CD4-positive, alpha-beta T cell treated with Interleukin-12 subunit alpha and Interleukin-12 subunit beta, for 1 hour (primary cell): ENCODE measurements around the gene PLXNA3.
"Not testable (repeated sequence)": the region's sequence is repeated elsewhere in the genome, so short reads cannot be mapped to it uniquely, and the experiment has no call there.

Experiments used
- DNase-seq: peaks from one replicate; pipeline ENCODE4 v3.0.0-alpha.2; 2020

Gene PLXNA3

DNA sequence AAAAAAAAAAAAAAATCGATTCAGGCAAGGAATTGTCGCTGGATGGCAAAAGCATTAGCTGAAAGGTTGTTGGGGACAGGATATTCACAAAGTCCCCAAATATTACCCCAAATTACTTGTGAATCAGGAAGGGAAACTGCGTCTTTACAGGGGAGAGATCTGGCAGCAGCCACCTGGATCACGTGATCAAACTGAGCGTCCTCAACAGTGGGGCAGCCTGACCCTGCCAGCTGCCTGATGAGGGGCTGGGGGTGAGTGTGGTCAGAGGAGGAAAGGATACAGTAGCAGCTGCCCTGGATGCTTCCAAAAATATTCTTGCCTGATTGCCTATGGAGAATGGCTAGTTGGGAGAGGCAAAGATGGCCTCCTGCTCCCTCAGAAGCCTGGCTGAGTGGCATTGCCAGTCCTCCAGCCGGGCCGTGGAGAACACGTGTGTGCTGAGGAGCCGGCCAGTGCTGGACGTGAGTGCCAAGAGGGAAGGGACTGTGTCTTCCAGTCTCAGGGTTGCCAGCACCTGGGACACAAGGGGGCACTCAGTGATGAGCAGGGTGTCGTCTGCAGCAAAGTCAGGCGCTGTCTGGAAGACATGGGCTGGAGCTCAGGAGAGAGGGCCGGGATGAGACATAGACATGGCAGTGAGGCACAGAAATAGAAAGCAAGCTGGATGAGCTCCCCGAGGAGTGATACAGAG, 24.0 kb downstream of the PLXNA3 start:
- no peak for DNase-seq

DNA sequence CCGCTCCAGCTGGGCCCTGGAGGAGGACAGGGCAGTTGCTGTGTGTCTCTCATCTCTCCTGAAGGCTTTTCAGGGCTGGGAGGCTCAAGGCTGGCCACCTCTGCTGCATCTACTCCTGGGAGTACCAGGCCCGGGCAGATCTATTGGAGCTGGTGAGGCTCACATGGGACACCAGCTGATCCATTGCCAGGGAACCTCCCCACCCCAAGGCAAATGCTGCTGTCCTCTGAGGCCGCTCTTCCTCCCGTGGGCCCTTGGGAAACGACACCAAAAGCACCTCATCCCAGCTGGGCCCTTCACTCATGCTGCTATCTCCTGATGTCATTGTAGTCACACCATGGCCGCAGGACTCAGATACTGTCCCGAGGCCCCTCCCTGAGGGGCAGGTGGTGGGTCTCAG, 24.7 kb downstream of the PLXNA3 start:
- DNase-seq, result no peak

DNA sequence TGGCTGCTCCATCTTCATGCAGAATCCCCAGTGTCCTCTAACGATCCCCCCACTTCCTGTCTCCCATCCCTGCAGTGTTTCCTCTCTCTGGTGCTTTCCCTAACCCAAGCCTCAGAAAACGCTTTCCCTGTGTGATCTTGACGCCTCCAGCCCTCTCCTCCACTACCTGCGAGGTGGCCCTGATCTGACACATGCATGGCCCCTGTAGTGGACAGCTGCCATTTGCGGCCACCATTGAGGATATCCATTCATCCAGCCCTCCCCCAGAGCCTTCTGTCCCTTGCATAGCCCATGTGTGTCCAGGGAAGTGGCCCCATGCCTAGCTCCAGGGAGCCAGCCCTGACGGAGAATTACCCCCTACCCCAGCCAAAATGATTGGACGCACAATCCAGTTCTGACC, 25.2 kb downstream of the PLXNA3 start:
- DNase-seq, result no peak

DNA sequence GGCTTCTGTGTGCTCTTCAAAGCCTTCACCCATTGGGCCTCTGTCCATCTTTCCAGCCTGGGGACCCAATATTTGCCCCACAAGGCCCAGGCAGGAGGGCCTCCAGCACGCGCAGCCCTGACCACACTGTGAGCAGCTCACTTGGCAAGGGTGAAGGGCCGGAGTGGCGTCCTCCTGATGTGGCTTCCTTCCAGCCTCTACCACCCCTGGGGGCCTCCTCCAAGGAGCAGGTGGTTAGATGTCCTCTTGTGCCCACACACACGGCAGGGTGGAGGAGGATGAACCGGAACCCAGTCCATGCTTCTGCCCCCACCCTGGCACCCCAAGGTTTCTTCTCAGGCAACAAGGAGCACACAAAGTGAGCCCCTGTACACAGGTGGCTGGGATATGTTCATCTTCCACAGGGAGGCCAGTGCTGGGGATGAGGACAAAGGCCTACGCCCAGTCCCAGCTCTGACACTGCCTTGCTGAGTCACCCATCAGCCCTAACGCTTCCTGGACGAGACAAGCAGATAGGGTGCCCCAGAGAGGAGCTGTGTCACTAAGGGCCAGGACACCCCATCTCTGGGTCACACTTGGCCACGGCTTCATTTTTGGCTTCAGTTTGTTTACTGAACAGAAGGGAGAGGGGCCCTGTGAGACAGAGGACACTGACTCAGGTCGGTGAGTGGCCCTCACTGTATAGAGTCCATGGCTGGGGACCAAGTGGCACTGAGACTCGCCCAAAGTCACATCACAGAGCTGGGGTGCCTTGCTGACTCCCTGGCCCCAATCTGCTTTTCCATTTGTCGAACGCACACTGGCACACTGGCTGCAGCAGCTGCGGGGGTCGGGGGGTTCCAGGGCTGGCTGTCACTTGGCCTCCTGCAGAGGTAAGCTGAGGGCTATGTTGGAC, 26.4 kb downstream of the PLXNA3 start:
- DNase-seq, result no peak

DNA sequence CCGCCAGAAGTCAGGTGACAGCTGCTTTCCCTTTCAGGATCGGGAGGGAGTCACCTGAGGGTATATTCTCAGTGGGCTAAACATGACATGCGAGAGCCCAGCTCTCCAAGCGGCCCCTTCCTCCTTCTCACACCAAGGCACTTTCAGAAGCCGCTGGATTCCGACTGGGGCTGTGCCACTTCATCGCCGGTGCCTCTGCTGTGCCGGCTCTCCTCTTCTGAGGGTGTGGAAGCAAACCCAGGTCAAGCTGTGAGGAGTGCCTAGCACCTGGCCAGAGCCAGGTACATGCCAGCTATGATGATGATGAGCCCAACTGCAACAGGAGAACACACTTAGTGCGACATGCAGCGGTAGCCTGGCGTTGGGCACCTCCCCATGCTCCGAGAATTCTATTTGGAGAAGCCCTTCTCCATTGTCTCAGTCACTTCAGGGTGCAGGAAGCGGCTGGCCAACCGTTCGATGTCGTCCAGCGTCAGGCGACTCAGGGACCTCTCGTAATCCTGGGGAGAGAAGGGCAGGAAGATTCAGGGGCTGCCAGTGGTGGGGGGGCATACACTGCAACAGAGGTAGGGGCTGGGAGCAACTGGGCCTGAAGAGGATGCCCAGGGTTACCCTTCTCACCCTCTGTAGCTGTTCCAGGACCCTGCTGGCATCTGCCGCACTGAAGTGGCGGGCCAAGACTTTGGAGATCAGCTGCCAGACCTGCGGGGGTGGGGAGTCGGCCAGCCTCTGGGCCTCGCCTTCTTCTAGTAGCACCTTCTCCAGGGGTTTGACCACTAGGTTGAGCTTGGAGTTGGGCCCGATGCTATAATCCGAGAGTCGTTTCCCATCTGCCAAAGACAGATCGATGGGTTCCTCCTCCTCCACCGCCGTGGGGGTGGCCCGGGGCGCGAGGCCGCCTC, 27.3 kb downstream of the PLXNA3 start:
- DNase-seq, result no peak

DNA sequence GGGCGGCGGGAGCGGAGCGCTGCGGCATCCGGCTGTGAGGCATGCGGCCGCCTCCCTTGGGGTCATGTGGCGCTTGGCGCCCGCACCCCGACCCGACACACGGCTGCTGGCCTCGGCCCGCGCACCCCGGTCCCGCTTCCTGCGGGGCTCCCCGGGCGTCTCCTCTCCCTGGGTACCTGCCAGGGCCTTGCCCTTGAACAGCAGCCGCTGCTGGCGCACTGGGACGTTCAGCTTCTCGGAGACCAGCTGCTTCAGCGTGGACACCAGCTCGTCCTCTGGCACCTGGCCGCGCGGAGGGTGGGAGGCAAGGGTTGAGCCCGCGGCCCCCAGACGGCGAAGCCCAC, 27.9 kb downstream of the PLXNA3 start:
- DNase-seq, result peak; percentile 44

DNA sequence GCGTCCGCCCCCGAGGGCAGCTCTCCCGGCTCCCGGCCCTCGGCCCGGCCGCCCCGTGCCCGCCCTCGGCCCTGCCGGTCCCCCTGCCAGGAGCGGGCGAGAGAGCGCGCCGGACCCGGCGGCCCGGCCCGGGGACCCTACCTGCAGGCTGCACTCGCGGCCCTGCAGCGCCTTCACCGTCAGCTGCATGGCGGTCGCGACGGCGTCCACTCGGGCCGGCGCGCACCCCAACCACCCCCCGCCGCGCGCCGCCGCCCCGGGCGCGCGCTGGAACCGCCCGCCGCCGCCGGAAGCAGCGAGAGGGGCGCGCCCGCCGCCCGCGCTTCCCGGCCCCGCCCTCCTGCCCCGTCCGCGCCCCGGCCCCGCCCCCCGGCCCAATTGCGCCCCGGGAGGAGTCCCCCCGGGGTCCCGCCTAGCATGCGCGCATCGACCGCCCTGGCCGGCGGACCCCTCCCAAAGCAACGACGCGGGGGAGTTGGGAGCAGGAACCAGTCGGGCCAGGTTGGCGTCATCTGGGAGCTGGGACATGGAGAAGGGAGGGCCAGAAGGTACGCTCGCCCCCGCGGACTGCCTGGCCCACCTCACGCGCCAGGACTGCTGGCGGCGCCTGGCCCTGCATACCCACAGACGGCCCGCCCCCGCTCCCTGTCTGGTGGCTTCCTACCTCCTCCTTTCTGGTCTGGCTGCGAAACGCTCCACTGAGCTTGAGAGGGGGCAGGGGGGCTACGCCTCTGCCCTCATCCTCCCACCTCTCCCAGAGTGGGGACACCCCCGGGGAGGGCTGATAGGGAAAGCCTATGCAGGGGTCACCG, 28.5 kb downstream of the PLXNA3 start, which contains the start of gene UBL4A:
UBL4A (minus strand) TSS at position 220 of the 812 bp plus-strand sequence; CDS start at position 189, 31 bp downstream.
- DNase-seq, result peak; percentile 70

DNA sequence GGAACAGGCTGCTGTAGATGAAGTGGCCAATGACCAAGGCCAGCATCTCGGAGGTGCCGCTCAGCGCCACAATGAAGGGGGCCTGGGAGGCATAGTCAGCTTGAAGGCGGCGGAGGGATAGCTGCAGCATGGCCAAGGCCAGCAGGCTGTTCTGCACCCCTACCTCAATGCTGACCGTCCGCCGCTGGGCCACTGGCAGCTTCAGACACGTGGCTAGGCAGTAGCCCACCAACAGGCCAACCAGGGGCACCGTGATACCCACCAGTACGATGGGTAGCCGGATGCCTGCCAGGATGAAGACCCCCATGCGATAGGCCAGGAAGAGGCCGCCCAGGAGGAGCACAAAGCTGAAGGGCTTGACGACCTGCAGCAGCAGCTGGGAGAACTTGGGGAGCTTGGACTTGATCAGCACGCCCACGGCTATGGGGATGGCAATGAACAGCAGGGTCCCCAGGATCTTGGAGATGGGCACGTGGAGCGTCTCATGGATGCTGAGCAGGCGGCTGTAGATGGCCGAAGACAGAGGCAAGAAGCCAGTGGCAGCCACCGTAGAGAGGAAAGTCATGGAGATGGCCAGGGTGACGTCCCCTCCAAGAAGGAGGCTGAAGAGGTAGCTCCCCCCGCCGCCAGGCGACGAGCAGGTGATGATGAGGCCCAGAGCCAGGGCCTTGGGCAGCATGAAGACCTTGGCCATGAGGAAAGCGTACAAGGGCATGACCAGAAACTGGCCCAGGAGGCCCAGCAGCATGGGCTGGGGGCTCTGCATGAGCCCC, 29.6 kb downstream of the PLXNA3 start:
- no peak for DNase-seq

DNA sequence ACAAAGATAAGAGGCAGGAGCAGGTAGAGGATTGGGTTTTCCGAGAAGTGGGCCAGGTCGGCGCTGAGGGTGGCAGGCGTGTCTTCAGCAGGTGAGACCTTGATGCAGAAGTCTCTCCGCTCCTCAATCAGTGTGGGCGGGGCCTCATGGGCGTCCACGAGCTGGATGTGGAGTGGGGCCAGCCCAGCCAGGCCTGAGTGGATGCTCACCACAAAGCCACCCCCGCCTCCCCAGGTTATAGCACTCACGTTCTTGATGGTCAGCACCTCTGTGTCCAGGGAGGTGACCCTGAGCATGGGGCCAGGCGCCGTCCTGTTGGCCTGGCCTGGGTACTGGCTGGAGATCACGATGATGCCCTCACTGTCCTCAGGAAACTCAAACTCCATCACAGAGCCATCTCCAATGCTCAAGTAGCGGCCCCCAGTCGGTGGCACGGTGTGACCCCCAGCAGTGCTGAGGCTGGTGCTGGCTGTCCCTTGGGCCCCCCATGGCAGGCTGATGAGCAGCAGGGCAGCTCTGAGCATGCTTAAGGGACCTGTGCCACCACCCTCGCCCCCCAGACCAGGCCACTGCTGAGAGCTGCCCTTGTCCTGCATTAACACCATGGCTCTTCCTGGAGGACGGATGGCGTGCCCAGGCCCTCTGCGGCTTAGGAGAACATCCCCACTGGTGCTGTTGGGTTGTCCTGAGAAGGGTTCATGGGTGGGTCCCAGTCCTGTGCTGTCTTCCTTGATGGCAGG, 30.4 kb downstream of the PLXNA3 start:
- DNase-seq, result no peak

DNA sequence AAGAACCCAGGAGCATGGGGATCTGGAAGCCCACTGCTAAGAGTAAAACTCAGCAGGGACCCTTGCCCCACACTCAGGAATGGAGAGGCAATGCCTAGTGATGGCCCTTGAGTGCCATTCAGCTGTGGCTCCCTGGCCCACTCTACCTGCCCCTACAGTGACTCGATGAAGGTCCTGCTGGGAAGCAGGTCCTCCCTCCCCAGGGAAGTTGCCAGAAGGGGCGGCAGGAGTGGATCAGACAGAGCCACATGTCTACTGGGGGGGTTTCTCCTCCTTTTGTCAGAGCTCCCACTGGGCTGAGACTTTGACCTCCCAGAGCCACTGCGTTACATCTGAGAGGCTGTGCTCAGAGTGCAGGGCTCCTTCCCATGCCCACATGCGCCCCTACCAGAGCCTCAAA, 31.1 kb downstream of the PLXNA3 start:
- no peak for DNase-seq

DNA sequence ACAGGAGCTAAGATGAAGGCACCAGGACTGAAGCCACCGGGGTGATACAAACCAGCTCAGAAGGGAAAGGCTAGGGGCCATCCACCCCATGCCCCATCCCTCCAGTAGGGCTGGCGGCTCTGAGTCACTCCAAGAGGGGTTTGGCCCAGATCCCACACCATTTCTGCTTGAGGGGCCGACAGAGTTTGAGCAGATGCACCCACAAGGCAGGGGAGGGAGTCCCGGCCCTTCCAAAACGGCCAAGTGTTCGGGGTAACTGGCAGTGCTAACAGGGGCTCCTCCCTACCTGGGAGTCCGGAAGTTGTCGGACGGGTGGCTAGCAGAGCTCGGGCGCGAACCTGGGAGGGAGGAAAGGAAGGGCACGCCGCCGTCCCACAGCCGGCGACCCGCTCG, 31.9 kb downstream of the PLXNA3 start:
- DNase-seq, result no peak

DNA sequence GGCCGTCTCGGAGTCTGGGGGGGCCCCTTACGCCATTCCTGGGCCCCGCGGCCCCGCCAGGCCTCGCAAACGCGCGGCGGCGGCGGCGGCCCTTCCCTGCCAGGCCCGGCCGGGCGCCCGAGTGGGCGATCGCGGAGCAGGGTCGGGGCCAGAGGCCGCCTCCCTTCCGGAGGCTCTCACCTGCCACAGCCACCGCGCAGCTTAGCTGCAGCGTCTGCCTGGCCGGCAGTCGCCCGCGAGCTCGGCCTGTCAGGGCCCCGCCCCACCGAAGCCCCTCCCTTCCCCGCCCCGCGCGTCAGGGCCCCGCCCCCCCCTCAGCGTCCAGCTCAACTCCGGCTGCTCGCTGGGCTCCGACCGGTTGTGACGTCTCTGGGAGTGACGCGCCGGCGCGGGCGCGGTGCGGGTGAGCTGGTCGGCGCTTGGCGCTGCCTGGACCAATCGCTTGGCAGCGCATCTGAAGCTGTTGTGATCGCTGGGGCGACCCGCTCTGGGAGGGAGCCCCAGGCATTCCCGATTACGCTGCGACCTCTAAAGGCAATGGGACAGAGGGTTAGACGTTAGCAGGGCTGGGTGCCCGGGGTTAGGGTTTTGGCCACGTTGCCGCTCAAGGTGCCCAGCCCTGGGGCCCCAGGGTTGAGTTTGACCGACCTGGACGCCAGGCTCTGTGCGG, 32.5 kb downstream of the PLXNA3 start, which contains the start of gene SLC10A3:
SLC10A3 (minus strand) TSS at position 216 of the 670 bp plus-strand sequence. CDS start 1,689 bp downstream, outside the sequence.
- DNase-seq, result peak; percentile 94

DNA sequence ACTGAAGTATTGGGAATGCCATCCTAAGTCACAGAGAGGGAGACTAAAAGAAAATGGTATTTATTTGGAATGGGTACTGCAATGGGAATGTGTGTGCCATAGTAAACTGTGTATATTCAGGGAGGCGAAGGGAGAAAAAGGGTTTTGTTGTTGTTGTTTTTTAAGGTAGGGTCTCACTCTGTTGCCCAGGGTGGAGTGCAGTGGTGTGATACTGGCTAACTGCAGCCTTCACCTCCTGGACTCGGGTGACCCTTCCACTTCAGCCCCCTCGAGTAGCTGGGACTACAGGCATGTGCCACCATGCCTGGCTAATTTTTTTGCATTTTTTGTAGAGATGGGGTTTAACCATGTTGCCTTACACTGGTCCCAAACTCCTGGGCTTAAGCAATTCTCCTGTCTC, 36.6 kb downstream of the PLXNA3 start:
- DNase-seq, result no peak

DNA sequence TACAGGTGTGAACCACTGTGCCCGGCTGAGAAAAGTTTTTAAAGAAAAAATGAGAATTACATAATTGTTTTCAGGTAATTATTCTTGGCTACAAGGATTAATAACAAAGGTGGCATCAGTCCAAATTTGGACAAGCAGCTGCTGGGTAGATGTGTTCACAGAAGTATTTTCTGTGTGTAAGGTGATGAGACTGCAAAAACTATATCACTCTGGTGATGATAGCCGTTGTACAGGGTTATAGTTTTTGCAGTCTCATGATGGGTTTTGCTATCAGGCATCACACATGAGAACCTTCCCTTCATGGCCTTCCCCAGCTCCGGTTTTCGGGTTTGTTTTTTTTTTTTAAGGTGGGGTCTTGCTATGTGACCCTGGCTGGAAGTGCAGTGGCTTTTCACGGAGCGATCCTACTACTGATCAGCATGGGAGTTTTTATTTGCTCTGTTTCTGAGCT, 37.4 kb downstream of the PLXNA3 start:
- no peak for DNase-seq

DNA sequence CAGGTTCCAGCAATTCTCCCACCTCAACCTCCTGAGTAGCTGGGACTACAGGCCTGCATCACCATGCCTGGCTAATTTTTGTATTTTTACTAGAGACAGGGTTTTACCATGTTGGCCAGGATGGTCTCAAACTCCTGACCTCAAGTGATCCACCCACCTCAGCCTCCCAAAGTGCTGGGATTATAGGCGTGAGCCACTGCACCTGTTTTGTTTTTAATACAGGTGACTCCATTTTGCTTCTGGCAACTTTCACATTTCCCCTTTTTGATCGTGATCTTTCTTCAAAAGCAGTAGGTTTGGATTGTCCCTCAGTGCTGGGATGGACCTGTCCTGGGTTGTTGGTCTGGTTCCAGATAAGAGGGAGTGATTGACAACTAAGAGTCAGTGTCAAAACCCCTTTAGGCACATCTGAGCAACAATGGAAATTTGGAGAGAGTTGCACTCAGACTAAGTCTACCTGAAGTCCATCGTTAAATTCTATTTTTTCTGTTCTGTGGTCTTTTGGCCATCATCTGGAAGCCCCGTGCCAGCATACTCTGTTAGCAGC, 38.6 kb downstream of the PLXNA3 start:
- not testable (repeated sequence) for DNase-seq

DNA sequence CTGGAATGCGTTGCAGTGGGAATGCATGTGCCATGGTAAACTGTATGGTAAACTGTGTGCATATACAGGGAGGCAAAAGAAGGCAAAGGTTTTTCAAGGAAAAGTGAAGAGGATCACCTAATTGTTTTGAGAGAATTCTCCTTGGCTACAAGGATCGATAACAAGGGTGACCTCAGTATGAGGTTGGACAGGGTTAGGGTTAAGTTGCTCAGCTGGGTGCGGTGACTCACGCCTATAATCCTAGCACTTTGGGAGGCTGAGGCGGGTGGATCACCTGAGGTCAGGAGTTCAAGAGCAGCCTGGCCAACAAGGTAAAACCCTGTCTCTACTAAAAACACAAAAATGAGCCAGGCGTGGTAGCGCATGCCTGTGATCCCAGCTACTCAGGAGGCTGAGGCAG, 43.3 kb downstream of the PLXNA3 start:
- DNase-seq, result not testable (repeated sequence)

DNA sequence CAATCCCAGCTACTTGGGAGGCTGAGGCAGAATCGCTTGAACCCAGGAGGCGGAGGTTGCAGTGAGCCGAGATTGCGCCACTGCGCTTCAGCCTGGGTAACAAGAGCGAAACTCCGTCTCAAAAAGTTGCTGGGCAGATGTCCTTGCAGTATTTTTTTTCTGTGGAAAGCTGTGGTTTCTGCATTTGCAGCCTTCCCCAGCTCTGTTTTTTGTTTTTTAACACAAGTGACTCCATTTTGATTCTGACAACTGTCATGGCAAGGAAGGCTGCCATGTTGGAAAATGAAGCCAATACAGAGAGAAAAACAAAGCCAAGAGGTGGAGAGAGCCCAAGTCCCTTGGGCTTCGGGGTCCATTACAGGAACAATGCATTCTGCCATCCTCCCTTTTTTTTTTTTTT, 44.0 kb downstream of the PLXNA3 start:
- no peak for DNase-seq

DNA sequence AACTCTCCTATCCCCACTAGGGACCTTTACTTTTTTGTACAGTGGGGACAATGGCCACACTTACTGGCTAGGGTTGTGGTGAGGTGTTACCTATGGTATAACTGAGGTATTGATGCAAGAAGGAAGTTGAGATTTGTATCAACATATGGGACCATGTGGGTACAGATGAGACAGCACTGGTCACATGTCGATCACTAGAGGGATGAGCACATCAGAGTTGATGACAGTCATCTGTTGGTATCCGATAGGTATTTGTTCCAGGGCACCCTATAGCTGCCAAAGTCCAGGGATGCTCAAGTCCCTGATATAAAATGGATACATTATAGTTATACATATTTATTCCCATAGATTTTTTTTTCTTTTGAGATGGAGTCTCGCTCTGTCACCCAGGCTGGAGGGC, 44.9 kb downstream of the PLXNA3 start:
- DNase-seq, result no peak

DNA sequence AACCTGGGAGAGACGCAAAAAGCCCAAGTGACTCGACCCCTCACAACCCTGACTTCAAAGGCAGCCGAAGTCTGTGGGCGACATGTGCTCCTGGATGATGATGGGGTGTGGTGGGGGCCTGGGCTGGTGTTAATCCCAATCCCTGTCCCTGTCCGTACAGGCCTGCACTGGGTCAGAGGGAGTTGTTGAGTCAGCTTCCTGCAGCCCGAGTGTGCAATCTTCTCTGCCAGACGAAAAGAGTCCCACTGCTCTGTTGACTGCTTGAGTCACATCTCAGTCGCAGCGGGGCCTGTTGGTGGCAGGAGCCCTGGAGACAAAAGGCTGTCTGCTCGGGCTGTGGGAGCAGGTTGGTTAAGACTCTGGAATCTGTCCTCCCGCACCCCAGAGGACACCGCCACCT, 47.7 kb downstream of the PLXNA3 start:
- no peak for DNase-seq
